K562 (cell line): Measurements from ENCODE around the gene ARHGAP42. TPM values are rescaled to one million over a fixed set of nuclear protein-coding genes. Genes with fewer than 3 reads are reported as not detected.

Experiments
- MBD1 ChIP-seq: fragments of 250-450 bp; sonication (Bioruptor Pico); IDR thresholded peaks from 2 replicates; pipeline ENCODE4 v1.8.0; 2022; ENCODE audit warnings: inconsistent platforms
- ZSCAN32 ChIP-seq: fragments of 450-650 bp; formaldehyde crosslinking; IDR thresholded peaks from 2 replicates; pipeline ENCODE4 v1.4.0; 2020; ENCODE audit warnings: mild to moderate bottlenecking, moderate library complexity
- polyA plus RNA-seq, 8 experiments: library from polyadenylated mRNA; depleted of rRNA in 4 of 8; stranded (reverse) in 5 of 8; unstranded in 3 of 8; fragments of >200 nt; fragmentation: Nextera tagmentation in 2 of 8; fragmentation: Illumina TruSeq in 1 of 8; extraction: Ambion mirVana in 2 of 8; extraction: Trizol in 1 of 8; gene quantifications; 2 replicates each; pipeline versions ENCODE4 v1.2.1 to v1.2.3, GENCODE V29; 2011 to 2014; ENCODE audit warnings: inconsistent platforms in 1 of 8, missing spikeins in 1 of 8
- total RNA-seq, 7 experiments: library from RNA; depleted of rRNA in 6 of 7; stranded (reverse); fragments of >200 nt in 6 of 7; fragmentation: Illumina TruSeq in 2 of 7; extraction: Trizol in 2 of 7; gene quantifications; 2 replicates each; pipeline versions ENCODE4 v1.2.1 to v1.2.3, GENCODE V29; 2011 to 2021; ENCODE audit warnings: low replicate concordance in 1 of 7
- TF ChIP-seq, protein P1 (sequence below), 2 experiments: fragments of 450-650 bp; IDR thresholded peaks; 2 replicates each; pipeline ENCODE4 v1.6.1; 2016; ENCODE audit warnings: mild to moderate bottlenecking in 2 of 2, borderline replicate concordance in 1 of 2, low read depth in 1 of 2, moderate library complexity in 1 of 2
- TF ChIP-seq, protein P2 (sequence below): fragments of 450-650 bp; formaldehyde crosslinking; IDR thresholded peaks from 2 replicates; pipeline ENCODE4 v1.4.0; 2020; ENCODE audit warnings: mild to moderate bottlenecking, moderate library complexity

Gene ARHGAP42
- total and polyA plus RNA-seq, 9 of the 15 experiments (the other 6 are each of a cell fraction or from before 2014, with no cell fraction given), result 0.95 to 6.1 (median 2.4) TPM

DNA sequence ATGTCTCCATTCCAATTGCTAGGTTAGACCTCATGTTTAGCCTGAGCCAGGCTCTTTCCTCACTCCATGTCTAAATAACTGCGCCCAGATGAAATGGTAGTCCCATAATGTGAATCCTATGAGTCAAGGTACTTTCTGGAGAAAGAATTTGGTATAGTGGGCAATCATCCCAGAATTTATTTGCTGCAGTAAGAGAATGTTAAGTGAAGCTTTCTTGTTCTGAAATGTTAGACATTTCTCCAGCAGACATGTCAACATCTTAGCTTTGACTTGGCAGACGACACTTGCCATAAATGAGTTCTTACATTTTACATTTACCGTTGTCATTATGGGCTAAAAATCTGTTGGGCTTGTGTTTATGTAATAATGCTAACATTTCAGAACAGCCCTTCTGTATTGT lies 277.3 kb downstream of the ARHGAP42 start (continued):
- TF ChIP-seq, protein P1, sequence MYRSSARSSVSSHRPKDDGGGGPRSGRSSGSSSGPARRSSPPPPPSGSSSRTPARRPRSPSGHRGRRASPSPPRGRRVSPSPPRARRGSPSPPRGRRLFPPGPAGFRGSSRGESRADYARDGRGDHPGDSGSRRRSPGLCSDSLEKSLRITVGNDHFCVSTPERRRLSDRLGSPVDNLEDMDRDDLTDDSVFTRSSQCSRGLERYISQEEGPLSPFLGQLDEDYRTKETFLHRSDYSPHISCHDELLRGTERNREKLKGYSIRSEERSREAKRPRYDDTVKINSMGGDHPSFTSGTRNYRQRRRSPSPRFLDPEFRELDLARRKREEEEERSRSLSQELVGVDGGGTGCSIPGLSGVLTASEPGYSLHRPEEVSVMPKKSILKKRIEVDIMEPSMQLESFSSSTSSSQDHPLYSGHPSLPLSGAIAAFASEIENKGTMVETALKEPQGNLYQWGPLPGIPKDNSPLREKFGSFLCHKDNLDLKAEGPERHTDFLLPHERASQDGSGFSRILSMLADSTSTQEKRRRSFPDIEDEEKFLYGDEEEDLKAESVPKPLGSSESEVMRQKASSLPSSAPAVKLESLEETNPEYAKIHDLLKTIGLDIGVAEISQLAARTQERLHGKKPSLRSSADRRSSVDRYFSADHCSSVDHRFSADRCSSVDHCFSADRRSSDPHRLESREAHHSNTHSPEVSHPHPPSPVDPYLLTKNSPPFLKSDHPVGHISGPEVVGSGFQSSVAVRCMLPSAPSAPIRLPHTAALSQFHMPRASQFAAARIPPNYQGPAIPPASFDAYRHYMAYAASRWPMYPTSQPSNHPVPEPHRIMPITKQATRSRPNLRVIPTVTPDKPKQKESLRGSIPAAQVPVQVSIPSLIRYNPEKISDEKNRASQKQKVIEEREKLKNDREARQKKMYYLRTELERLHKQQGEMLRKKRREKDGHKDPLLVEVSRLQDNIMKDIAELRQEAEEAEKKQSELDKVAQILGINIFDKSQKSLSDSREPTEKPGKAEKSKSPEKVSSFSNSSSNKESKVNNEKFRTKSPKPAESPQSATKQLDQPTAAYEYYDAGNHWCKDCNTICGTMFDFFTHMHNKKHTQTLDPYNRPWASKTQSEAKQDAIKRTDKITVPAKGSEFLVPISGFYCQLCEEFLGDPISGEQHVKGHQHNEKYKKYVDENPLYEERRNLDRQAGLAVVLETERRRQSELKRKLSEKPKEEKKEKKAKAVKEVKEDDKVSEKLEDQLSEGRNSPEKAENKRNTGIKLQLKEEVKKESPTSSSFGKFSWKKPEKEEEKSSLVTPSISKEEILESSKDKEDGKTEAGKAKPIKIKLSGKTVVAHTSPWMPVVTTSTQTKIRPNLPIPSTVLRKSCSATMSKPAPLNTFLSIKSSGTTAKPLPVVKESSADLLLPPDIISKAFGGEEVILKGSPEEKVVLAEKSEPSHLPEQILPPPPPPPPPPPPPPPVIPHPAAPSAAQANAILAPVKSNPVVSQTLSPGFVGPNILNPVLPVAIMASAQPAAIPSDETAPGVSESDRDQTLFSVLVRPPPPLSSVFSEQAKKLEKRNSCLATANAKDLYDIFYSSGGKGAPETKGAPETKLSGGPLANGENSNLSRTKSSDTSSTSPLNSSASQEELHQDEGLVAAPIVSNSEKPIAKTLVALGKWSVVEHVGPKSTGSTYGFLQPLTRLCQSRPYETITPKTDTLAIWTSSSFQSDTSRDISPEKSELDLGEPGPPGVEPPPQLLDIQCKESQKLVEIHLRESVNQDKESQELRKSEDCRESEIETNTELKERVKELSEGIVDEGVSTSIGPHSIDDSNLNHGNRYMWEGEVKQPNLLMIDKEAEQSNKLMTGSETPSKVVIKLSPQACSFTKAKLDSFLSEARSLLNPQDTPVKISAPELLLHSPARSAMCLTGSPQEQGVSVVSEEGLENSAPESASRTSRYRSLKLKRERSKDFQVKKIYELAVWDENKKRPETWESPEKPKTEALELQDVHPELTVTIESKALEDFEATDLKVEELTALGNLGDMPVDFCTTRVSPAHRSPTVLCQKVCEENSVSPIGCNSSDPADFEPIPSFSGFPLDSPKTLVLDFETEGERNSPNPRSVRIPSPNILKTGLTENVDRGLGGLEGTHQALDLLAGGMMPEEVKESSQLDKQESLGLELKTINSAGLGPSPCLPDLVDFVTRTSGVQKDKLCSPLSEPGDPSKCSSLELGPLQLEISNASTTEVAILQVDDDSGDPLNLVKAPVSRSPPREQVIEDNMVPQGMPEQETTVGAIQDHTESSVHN (IDR thresholded peaks at IDR 0.05; ENCODE audit: borderline replicate concordance in 1 of 2, low read depth in 1 of 2), result no peak
- TF ChIP-seq MBD1 (CRISPR knock-in tag) (no peak), ZSCAN32 (CRISPR knock-in tag) (no peak)
- TF ChIP-seq, protein P2, sequence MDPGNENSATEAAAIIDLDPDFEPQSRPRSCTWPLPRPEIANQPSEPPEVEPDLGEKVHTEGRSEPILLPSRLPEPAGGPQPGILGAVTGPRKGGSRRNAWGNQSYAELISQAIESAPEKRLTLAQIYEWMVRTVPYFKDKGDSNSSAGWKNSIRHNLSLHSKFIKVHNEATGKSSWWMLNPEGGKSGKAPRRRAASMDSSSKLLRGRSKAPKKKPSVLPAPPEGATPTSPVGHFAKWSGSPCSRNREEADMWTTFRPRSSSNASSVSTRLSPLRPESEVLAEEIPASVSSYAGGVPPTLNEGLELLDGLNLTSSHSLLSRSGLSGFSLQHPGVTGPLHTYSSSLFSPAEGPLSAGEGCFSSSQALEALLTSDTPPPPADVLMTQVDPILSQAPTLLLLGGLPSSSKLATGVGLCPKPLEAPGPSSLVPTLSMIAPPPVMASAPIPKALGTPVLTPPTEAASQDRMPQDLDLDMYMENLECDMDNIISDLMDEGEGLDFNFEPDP (CRISPR knock-in tag), result no peak
- TF ChIP-seq, all 486 proteins: peak for 0
